SK-N-MC (cell line): ENCODE data around the gene VWA5B2.

Source experiments
- EZH2 ChIP-seq: fragments of 200-600 bp; sonication (generic); IDR thresholded peaks from one replicate; pipeline ENCODE4 v1.6.1; 2017; ENCODE audit warnings: antibody characterized with exemption
- POLR2AphosphoS5 ChIP-seq: IDR thresholded peaks from 2 replicates; pipeline ENCODE4 v1.6.1; 2012; ENCODE audit warnings: mild to moderate bottlenecking, low read depth, low read length, borderline replicate concordance

GRCh38 chr3:184284696-184285095 lies 55.3 kb downstream of the VWA5B2 start:
- no peak for TF ChIP-seq EZH2
- no peak for TF ChIP-seq POLR2AphosphoS5
